Adrenal gland (tissue), 5 donors: ENCODE results near the gene CSRP1.
A peak's percentile ranks its signal among the peaks of the same experiment; 100 is the strongest.

Experiments
- CTCF ChIP-seq, 6 experiments: fragments of 450-650 bp in 4 of 6; fragments of 200-600 bp in 2 of 6; sonication (generic) in 1 of 6; IDR thresholded peaks; 1 replicate in 5 of 6; 2 replicates in 1 of 6; pipeline versions ENCODE4 v1.5.1 to v1.8.0; 2016 to 2021; ENCODE audit warnings: antibody characterized with exemption in 6 of 6, mild to moderate bottlenecking in 2 of 6, moderate library complexity in 1 of 6
- POLR2A ChIP-seq, 2 donors: fragments of 450-650 bp; IDR thresholded peaks; one replicate each; pipeline ENCODE4 v1.6.1; 2017; ENCODE audit warnings: antibody characterized with exemption in 2 of 2, mild to moderate bottlenecking in 2 of 2, moderate library complexity in 1 of 2
- donor health status: DM: no; HTN: no; CAD: no.

DNA sequence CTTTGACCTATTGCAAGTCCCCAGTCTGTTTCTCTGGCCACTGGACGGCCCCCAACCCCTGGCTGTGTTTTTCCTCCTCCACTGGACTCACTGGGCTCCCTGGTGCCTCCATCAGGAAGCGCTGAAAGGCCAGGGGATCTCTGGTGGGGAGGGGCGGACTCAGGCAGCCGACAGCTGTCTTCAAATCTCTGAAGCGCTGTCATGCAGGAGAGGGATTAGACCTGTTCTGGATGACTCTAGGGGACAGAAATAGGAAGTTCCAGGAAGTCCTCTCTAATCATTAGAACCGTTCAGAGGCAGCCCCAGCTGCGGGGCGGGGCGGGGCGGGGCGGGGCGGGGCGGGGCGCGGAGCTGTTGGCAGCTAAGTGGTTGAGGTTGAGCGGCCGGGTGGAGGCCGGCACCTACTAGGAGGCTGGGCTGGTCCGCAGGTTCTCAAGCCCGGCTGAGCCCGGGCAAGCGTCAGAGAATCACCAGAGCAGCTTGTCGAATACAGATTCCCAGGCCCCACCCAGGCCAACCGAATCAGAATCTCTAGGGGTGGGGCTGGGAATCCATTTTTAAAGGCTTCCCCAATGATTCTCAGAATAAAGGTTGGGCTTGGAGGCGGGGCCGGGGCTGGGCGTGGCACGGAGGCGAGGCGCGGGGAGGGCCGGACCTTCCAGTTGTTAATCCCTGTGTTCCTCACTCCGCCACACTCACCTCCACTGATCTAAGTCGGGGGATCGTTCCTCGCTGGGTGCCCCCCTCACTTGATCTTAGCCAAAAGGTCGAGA lies 26.5 kb downstream of the CSRP1 start:
- TF ChIP-seq CTCF (IDR thresholded peaks at IDR 0.05) (peak in 2 of 6 experiments; percentile 7 to 18), POLR2A (IDR thresholded peaks at IDR 0.05) (no peak)
